ENCODE data around the gene ACR.

GRCh38 chr22:50695421-50696250, 42.4 kb upstream of the ACR start:
- TF ChIP-seq, protein P1, sequence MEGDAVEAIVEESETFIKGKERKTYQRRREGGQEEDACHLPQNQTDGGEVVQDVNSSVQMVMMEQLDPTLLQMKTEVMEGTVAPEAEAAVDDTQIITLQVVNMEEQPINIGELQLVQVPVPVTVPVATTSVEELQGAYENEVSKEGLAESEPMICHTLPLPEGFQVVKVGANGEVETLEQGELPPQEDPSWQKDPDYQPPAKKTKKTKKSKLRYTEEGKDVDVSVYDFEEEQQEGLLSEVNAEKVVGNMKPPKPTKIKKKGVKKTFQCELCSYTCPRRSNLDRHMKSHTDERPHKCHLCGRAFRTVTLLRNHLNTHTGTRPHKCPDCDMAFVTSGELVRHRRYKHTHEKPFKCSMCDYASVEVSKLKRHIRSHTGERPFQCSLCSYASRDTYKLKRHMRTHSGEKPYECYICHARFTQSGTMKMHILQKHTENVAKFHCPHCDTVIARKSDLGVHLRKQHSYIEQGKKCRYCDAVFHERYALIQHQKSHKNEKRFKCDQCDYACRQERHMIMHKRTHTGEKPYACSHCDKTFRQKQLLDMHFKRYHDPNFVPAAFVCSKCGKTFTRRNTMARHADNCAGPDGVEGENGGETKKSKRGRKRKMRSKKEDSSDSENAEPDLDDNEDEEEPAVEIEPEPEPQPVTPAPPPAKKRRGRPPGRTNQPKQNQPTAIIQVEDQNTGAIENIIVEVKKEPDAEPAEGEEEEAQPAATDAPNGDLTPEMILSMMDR (IDR thresholded peaks at IDR 0.05; ENCODE audit: low read depth, low read length), result no peak
- TF ChIP-seq, protein P2, sequence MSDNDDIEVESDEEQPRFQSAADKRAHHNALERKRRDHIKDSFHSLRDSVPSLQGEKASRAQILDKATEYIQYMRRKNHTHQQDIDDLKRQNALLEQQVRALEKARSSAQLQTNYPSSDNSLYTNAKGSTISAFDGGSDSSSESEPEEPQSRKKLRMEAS (IDR thresholded peaks at IDR 0.05; ENCODE audit: low read depth, low read length), result no peak
- TF ChIP-seq POLR2A (IDR thresholded peaks at IDR 0.05; ENCODE audit: extremely low read depth, insufficient read length) (no peak), MYC (IDR thresholded peaks at IDR 0.05; ENCODE audit: low read depth, low read length) (no peak)

All from NB4 (cell line).